HUES48 (cell line): Measurements from ENCODE around the gene KPNB1.

ENCODE experiments used
- H3K27ac ChIP-seq: one replicate; pipeline ENCODE4 v1.7.0; 2013; ENCODE audit warnings: low read depth, low read length, inconsistent platforms
- H3K27me3 ChIP-seq: 2 replicates; pipeline ENCODE4 v1.6.1; 2013; ENCODE audit warnings: mild to moderate bottlenecking, low read length; ENCODE audit not compliant: control insufficient read depth, insufficient read depth
- H3K36me3 ChIP-seq: 2 replicates; pipeline ENCODE4 v1.6.1; 2013; ENCODE audit warnings: low read length; ENCODE audit not compliant: control insufficient read depth, insufficient read depth
- H3K4me1 ChIP-seq: 2 replicates; pipeline ENCODE4 v1.6.1; 2013; ENCODE audit warnings: mild to moderate bottlenecking, low read length; ENCODE audit not compliant: control insufficient read depth, insufficient read depth
- H3K4me3 ChIP-seq: 2 replicates; pipeline ENCODE4 v1.5.1; 2013; ENCODE audit warnings: mild to moderate bottlenecking, low read depth, low read length
- H3K9ac ChIP-seq: 2 replicates; pipeline ENCODE4 v1.6.1; 2013; ENCODE audit warnings: mild to moderate bottlenecking, low read depth, low read length, moderate library complexity
- H3K9me3 ChIP-seq: 2 replicates; pipeline ENCODE4 v1.6.1; 2013; ENCODE audit warnings: low read length; ENCODE audit not compliant: control insufficient read depth, insufficient read depth

Gene KPNB1

DNA sequence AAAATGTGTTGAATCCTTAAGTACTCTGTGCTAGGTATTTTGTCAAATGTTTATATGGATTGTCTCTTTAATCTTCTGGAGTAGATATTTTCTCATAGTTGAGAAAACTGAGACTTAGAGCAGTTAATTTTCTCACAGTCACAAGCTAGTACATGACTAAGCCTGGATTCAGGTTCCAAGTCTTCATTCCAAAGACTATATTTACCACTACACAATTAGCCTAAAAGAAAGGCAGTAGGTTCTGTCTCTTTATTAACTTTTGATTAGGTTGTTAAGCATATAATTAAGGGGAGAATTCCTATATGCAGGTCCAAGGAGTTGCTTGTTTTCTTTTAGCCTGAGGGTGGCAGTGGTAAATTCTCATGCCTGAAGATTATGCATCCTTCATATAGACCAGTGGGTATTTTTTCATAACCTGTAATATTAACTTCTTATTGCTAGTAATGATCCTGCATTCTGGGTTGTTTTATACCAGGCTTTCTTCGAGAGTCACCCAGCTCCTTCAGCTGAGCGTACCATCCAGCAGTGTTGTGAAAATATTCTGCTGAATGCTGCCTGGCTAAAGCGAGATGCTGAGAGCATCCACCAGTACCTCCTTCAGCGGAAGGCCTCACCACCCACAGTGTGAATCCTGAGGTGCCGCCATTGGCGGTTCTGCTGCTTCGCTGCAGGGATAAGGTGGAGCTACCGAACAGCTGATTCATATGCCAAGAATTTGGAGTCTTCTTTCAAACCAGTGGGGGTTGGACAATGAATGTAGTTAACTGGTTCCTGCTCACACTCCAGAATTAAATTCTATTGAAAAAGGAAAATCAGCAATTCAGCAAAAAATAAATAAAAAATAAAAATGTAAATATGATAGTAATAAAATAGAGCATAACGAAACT, 28.2 kb upstream of the KPNB1 start:
- no peak overlapping the region for H3K9ac ChIP-seq
- peaks cover 12% of the 10 kb centered on the region; the same call in 1 of the 2 replicates for H3K4me1 ChIP-seq
- peaks cover 72% of the 10 kb centered on the region for H3K36me3 ChIP-seq
- H3K27me3 ChIP-seq = no peaks in the 10 kb centered on the region
- no peak overlapping the region for H3K4me3 ChIP-seq
- peak overlapping the region; percentile 93 for H3K27ac ChIP-seq
- no peaks in the 10 kb centered on the region for H3K9me3 ChIP-seq

DNA sequence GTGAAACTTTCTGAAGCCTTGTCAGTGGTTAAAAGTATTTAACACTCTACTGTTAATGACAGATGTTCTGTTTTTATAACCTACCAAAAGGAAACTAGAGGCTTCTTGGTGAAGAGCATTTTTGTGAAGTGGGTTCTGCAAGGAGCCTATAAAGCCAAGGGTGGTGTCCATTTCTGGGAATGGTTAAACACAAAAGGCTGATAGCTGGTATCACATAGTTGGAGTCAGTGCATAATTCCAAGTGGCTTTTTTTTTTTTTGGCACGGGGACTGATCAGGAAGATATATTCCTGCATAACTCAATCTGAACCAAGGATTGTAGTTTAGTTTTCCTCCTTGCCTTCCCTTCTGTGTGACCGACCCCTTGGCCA, 27.6 kb upstream of the KPNB1 start:
- Histone ChIP-seq H3K4me1 (peaks cover 12% of the 10 kb centered on the region; the same call in 1 of the 2 replicates), H3K36me3 (peaks cover 66% of the 10 kb centered on the region), H3K27me3 (no peaks in the 10 kb centered on the region), H3K27ac (peak overlapping the region; percentile 93), H3K4me3 (no peak overlapping the region), H3K9me3 (no peaks in the 10 kb centered on the region), H3K9ac (no peak overlapping the region)

DNA sequence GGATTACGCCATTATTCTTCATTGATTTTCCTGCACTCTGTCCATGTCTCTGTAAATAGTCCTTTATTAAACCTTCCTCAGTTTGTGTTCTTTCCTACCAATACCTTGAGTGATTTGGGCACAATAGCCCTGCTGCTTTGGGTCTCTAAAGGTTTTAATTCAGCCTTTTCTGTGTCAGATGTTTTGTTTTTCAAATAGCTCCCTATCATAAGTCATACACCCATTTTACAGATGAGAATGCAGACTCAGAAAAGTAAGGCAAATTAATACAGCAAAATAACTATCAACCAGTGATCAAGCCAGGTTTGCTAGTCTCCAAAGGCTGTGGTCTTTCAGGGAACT, 25.0 kb upstream of the KPNB1 start:
- H3K4me1 ChIP-seq = peaks cover 12% of the 10 kb centered on the region; the same call in 1 of the 2 replicates
- no peak overlapping the region for H3K9ac ChIP-seq
- no peak overlapping the region for H3K27ac ChIP-seq
- no peak overlapping the region for H3K4me3 ChIP-seq
- peaks cover 41% of the 10 kb centered on the region for H3K36me3 ChIP-seq
- no peaks in the 10 kb centered on the region for H3K27me3 ChIP-seq
- no peaks in the 10 kb centered on the region for H3K9me3 ChIP-seq

DNA sequence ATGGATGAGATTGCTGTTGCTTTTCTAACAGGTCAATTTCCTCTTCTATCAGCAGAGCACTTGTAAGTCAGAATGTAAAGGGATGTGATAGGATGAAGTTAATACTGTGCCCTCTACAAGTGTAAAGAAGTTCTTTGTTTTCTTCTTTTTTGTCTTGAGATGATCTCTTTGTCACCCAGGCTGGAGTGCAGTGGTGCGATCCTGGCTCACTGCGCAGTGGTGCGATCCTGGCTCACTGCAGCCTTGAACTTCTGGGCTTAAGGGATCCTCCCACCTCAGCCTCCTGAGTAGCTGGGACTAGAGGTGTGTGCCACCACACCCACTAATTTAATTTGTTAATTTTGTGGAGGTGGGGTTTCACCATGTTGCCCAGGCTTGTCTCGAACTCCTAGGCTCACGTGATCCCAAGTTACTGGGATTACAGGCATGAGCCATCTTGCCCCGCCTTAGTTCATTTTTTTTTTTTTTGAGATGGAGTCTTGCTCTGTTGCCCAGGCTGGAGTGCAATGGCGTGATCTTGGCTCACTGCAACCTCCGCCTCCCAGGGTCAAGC, 21.6 kb upstream of the KPNB1 start:
- H3K4me1 ChIP-seq = no peaks in the 10 kb centered on the region
- H3K27ac ChIP-seq = no peak overlapping the region
- no peak overlapping the region for H3K4me3 ChIP-seq
- H3K9ac ChIP-seq = no peak overlapping the region
- H3K36me3 ChIP-seq = peaks cover 8% of the 10 kb centered on the region; the same call in 1 of the 2 replicates
- no peaks in the 10 kb centered on the region for H3K27me3 ChIP-seq
- H3K9me3 ChIP-seq = no peaks in the 10 kb centered on the region

DNA sequence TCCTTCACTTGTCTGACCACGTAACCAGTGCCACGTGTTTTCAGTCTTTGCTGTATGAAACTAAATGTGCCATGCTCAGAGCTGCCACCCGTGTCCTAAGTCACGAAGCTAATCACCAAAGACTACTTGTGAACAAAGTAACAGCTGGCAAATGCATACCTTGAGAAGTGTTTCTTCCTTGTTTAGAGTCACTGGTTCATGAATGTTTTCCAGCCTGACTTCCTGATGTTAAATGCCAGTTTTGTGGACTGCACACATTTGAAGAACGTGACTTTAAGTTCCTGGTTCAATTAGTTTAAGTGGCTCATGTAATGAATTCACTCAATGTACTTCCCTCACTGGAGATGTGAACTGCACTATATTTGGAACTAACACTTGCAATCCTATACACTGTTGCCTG, 19.9 kb upstream of the KPNB1 start:
- H3K27ac ChIP-seq = no peak overlapping the region
- no peaks in the 10 kb centered on the region for H3K36me3 ChIP-seq
- no peaks in the 10 kb centered on the region for H3K27me3 ChIP-seq
- no peaks in the 10 kb centered on the region for H3K9me3 ChIP-seq
- no peaks in the 10 kb centered on the region for H3K4me1 ChIP-seq
- no peak overlapping the region for H3K4me3 ChIP-seq
- H3K9ac ChIP-seq = no peak overlapping the region

DNA sequence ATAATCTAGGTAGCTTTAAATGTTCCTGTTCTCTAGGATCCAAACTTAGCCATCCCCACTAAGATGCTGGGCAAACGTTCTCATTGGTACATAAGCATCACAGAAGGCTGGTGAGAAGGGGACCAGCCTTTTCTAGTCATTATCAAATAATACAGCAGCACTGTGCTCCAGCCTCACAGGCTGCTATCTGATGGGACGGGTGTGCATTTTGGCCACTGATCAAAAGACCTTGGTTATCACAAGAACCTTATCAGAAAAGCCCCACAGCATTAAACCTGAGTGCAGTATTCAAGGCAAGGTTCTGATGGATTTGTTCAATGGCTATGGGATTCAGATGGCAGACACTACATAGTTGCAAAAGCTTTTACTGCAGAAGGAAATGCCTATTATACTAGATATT, 19.1 kb upstream of the KPNB1 start:
- no peak overlapping the region for H3K27ac ChIP-seq
- no peaks in the 10 kb centered on the region for H3K36me3 ChIP-seq
- no peaks in the 10 kb centered on the region for H3K9me3 ChIP-seq
- no peak overlapping the region for H3K9ac ChIP-seq
- H3K4me3 ChIP-seq = no peak overlapping the region
- H3K27me3 ChIP-seq = no peaks in the 10 kb centered on the region
- H3K4me1 ChIP-seq = no peaks in the 10 kb centered on the region

DNA sequence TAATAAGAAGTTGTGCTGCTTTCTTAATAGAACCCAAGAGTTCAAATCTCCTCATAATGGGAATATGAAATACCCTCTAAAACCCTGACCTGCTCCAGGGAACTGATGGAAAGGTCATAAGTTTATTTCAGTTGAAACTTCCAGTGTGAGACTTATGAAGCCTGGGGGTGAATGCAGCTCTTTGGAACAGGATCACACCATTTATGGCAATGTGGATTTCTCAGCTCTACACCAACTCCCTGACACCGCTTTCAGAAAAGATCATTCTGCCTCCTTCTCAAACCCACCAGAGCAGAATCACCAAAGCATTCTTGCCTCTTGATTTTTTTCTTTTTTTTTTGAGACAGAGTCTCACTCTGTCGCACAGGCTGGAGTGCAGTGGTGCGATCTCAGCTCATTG, 16.7 kb upstream of the KPNB1 start:
- Histone ChIP-seq H3K36me3 (peaks cover 15% of the 10 kb centered on the region; the same call in 1 of the 2 replicates), H3K9ac (no peak overlapping the region), H3K27ac (no peak overlapping the region), H3K27me3 (no peaks in the 10 kb centered on the region), H3K9me3 (no peaks in the 10 kb centered on the region), H3K4me1 (no peaks in the 10 kb centered on the region), H3K4me3 (no peak overlapping the region)

DNA sequence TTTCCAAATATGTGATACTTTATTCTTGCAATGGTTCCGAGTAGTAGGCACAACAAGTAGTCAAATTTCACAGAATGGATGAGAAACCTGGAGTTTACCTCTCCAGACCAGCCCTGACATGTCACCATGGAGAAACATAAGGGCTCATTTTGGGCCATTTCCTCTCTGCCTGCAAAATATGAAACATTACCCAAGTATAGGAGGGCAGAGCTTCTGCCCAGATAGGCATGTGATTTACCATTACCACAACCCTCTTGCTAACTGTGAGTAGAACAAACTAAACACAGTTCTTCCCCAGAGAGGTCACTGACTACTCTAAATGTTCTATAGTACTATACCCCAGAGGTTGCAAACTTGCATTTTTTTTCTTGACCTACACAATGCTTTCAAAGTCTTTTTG, 15.7 kb upstream of the KPNB1 start:
- no peak overlapping the region for H3K9ac ChIP-seq
- no peak overlapping the region for H3K4me3 ChIP-seq
- no peaks in the 10 kb centered on the region for H3K9me3 ChIP-seq
- H3K27ac ChIP-seq = no peak overlapping the region
- no peaks in the 10 kb centered on the region for H3K4me1 ChIP-seq
- peaks cover 15% of the 10 kb centered on the region; the same call in 1 of the 2 replicates for H3K36me3 ChIP-seq
- no peaks in the 10 kb centered on the region for H3K27me3 ChIP-seq

DNA sequence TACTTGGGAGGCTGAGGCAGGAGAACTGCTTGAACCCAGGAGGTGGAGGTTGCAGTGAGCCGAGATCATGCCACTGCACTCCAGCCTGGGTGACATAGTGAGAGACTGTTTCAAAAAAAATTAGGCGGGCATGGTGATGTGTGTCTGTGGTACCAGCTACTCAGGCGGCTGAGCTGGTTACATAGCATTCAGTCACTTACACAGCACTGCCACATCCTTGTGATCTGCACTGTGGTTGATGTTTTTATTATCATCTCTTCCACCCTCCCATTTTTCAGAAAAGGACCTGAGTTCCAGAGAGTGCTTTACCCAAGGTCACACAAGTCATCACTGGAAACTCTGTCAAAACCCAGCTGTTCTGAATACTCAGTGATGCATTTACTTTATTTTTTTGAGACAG, 14.8 kb upstream of the KPNB1 start:
- no peak overlapping the region for H3K27ac ChIP-seq
- H3K4me3 ChIP-seq = no peak overlapping the region
- no peaks in the 10 kb centered on the region for H3K27me3 ChIP-seq
- no peaks in the 10 kb centered on the region for H3K4me1 ChIP-seq
- no peaks in the 10 kb centered on the region for H3K9me3 ChIP-seq
- H3K36me3 ChIP-seq = peaks cover 15% of the 10 kb centered on the region; the same call in 1 of the 2 replicates
- H3K9ac ChIP-seq = no peak overlapping the region

DNA sequence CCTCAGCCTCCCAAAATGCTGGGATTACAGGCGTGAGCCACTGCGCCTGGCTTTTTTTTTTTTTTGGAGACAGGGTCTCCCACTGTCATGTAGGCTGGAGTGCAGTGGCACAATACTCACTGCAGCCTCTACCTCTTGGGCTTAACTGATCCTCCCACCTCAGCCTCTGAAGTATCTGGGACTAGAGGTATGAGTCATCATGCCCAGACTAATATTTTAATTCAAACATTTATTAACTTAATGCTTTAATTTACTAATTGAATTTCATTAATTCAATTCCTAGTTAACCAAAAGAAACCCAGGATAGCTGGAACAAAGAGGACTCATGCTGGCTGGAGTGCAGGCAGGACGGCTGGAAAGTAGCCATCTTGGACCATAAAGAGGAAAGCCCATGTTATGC, 14.0 kb upstream of the KPNB1 start:
- Histone ChIP-seq H3K27ac (no peak overlapping the region), H3K9me3 (no peaks in the 10 kb centered on the region), H3K36me3 (peaks cover 15% of the 10 kb centered on the region; the same call in 1 of the 2 replicates), H3K9ac (no peak overlapping the region), H3K27me3 (no peaks in the 10 kb centered on the region), H3K4me1 (no peaks in the 10 kb centered on the region), H3K4me3 (no peak overlapping the region)

DNA sequence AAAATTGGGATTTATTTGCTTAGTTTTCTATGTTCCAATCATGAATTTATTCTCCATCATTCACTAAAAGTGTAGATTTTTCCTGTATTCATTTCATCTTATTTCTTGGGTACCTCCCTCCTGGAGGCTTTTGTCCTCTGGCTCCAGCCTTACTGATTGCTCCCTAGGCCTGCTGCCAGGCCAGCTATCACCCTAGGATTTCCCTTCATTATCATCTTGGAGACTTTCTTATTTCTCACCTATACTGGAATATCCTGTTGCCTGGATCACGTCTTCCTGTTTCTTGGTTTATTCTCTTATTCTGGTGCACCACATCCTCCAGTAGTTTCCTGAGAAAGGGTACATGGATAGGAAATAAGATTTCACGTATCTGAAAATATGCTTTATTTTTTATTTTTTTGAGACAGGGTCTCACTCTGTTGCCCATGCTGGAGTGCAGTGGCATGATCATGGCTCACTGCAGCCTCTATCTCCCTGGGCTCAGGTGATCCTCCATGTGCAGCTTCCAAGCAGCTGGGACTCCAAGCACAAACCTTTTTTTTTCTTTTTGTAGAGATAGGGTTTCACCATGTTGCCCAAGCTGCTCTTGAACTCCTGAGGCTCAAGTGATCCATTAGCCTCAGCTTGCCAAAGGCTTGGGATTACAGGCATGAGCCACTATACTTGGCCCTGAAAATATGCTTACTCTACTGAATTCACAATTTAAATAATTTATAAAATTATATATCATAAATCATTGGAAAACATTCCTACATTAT, 13.3 kb upstream of the KPNB1 start:
- Histone ChIP-seq H3K9ac (no peak overlapping the region), H3K27me3 (no peaks in the 10 kb centered on the region), H3K4me3 (no peak overlapping the region), H3K4me1 (no peaks in the 10 kb centered on the region), H3K9me3 (no peaks in the 10 kb centered on the region), H3K27ac (no peak overlapping the region), H3K36me3 (peaks cover 15% of the 10 kb centered on the region; the same call in 1 of the 2 replicates)
